ACHN (cell line): Measurements from ENCODE around the gene MUC21.

Experiments used
- DNase-seq: peaks from one replicate; pipeline ENCODE4 v3.0.0-alpha.2; 2015
- in situ Hi-C: cut with HindIII; loops from 2 replicates; pipeline ENCODE4 v1.10.0; 2017; ENCODE audit warnings: low sequenced_read_pairs, low pct_ligation_motif_present, low pct_unique_long_range_greater_than_20kb

MUC21 gene

DNA sequence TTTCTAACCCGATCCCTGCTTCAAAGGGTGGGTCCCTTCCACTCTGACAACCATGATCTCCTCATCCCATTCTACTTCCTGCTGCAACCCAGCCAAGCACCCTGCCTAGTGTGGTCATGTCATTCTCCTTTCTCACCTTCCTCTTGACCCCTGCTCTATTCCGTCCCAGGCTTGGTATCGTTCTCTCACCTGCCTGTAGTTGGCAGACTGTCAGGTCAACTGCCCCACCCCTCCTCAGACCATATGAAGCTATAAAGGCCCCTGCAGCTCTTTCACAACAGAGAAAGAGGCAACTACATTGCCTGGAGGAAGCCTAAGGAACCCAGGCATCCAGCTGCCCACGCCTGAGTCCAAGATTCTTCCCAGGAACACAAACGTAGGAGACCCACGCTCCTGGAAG, at the start of gene MUC21:
Gene MUC21, plus strand, starts transcription at position 280 of the 400 bp plus-strand sequence. CDS start 241 bp downstream, outside the sequence.
- in situ Hi-C loops, result no loop called here
- DNase-seq, result no peak

DNA sequence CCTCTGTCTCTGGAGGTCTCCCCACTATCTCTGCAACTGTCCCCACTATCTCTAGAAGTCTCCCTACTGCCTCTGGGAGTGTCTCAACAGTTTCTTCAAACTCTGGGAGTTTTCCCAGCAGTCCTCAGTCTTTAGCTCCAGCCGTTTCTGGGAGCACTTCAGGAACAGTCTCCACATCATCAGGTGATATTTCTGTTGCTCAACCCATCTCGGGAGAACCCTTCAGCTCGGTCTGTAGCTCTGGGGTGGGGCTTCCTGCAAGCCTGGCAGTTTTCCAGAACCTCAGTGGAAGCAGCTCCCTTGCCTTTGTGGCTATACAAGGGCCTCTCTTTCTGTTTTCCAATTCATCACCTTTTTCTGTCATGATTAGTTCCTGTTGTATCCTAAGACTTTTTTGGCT, 48.5 kb upstream of the MUC21 start:
- DNase-seq, result no peak
- in situ Hi-C loops, result no loop called here

DNA sequence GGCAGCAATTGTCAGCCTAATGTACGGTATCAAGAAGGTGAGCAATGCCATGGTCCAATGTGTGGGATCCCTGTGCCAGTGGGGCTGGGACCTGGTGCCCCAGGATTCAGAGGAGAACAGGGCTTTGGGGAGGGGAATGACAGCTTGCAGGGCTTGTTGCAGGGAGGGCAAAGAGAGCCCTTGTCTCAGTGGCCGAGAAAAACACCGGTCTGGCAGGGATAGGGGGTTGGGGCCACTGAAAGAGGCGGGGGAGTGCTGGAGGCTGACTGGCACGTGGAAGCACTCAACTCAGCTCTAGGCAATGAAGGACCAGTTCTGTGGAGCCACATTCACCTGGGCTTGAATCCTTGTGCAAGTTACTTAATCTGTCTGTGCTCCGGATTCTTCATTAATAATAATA, 46.3 kb upstream of the MUC21 start:
- no peak for DNase-seq
- in situ Hi-C loops, result no loop called here

DNA sequence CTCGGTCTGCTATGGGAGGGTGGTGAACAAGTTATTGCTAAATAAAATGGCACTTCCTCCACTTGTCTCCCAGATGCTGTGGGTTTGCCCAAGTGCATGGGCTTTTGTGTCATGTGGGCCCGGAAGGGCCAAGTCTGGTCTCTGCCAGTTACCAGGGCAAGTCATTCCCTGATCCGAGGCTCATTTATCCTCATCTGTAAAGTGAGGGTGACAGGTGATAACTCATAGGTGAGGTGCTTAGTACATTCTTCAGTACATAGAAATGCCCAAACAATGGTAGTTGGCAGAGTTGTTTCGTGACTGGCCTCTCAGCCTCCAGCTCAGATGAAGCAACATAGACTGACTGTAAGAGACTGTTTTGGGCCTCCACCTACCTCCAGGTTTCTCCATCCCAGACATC, 44.8 kb upstream of the MUC21 start:
- no peak for DNase-seq
- in situ Hi-C loops, result no loop called here

DNA sequence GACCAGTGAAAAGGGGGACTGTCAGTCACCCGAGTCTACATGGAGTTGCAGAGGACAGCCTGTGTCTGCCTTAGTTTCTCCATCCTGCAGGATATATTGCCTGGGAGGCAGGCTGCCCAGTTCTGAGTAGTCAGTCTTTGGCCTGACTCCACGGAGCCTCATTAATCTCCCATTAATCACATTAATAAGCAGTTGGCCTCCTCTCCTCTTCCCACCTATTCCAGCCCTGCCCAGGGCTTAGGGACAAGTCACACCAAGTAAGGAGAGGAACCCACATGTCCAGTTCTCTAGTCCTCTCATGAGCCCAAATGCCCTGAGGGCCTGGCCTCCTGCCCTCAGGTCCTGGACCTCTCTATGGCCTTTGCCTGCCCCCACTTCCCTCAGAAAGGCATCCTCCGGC, 44.0 kb upstream of the MUC21 start:
- in situ Hi-C loops, result no loop called here
- DNase-seq, result no peak

DNA sequence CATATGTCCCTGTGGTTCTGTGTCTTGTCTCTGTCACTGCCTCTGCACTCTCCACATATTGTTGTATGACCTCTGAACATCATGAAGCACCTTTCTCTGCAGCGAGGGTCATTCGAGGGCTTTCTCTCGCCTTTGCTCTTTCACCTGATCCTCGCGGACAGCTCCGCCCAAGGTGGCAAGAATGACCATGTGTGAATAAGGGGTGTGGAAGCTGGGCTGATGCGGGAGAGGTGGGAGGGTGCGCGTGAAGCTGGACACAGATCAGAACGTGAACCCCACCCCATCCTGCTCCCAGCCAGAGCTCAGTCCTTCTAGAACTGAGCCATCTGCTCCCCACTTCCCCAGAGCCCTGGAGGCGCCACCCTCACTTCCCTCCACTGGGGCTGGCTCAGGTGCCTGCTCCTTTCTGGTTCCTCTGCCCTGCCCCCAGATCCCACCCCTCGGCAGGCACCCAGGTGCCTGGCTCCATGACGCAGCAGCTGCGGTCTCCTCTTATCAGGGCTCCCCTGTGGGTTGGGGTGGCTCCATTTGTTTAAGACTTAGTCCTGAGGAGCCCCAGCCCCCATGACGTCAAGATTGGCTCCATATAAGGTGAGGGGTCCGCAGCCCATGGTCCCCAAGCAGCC, 43.0 kb upstream of the MUC21 start, which contains the start of gene MUCL3:
Gene MUCL3, plus strand, starts transcription at position 613 of the 626 bp plus-strand sequence. CDS start 27 bp downstream, outside the sequence.
- no peak for DNase-seq
- in situ Hi-C loops, result no loop called here

DNA sequence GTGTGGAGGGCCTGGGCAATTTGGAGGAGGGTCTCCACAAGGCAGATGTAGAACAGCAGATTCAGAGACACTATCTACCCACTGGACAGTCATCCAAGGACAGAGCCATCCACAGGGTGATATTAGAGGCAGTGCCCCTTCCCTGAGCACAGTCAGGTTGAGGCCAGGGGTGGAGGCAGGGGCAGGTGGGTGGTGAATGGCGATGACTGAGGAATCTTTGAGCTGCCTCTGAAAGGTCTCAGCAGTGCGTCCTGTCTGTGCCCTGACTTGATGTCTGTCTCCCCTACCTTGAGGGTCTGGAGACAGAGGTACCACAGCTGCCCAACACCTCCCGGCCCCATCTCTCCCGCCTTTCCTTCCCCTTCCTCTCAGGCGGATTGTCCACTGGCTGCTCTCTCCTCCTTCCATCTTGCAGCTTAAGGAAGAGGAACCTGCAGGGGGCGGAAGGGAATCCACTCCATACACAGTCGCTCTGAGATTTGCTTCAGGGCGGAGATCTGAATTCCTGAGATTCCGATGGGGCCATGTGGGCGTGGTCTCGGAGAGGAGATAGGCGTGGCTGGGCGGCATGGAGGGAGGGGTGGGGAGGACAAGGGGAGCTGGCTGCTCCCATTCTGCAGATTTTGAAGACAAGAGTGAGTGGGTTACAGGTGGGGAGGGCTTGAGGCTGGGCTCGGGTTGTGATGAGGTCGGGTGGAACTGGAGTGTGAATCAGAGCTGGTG, 41.0 kb upstream of the MUC21 start:
- peak; percentile 94 for DNase-seq
- in situ Hi-C loops, result no loop called here

DNA sequence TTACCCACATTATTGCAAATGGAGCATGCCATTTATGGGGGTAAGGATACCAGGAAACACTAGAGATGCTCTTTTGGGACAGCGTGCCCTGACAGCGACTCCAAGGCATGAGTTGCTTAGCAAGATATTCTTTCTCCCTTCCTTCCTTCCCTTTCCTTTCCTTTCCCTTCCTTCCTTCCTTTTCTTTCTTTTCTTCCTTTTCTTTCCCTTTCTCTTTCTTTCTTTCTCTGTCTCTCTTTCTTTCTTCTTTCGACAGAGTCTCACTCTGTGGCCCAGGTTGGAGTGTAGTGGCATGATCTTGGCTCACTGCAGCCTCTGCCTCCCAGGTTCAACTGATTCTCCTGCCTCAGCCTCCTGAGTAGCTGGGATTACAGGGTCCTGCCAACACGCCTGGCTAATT, 39.5 kb upstream of the MUC21 start:
- in situ Hi-C loops, result no loop called here
- DNase-seq, result no peak

DNA sequence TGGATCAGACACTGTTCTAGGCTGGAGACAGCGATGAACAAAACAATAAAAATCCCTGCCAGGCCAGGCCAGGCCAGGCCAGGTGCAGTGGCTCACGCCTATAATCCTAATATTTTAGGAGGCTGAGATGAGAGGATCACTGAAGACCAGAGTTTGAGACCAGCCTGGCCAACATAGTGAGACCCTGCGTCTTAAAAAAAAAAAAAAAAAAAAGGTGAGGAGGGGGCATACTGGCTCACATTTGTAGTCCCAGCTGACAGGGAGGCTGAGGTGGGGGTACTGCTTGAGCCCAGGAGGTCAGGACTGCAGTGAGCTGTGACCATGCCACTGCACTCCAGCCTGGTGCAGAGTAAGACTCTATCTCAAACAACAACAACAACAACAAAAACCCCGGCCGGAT, 38.2 kb upstream of the MUC21 start:
- no peak for DNase-seq
- in situ Hi-C loops, result no loop called here

DNA sequence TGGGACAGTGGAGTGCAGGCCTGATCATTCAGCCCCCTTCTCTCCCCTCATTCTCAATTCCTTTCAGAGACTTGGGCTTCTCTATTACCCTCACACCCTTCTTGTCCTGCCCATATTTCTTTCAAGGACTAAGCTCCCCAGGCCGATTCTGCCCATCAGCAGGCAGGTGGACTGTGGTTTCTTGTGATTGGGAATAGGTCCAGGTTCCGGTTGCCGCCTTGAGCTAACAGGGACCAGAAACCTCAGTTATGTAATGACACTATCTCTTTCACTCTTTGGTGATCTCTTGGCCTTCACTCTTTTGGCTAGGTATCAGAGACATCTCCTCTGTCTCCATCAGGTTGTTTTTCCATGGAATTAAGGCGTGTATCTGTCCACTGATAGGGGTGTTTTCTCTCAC, 36.3 kb upstream of the MUC21 start:
- in situ Hi-C loops, result no loop called here
- no peak for DNase-seq

DNA sequence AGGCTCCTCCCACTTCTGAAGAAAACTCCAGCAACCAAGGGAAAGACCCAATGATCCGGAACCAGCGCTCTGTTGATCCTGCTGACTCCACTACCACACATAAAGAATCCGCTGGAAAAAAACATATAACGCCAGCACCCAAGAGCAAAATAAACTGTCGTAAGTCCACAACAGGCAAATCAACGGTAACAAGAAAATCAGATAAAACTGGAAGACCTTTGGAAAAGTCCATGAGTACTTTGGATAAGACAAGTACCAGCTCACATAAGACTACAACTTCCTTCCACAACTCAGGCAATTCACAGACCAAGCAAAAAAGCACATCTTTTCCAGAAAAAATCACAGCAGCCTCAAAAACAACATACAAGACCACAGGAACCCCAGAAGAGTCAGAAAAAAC, 34.7 kb upstream of the MUC21 start:
- in situ Hi-C loops, result no loop called here
- no peak for DNase-seq

DNA sequence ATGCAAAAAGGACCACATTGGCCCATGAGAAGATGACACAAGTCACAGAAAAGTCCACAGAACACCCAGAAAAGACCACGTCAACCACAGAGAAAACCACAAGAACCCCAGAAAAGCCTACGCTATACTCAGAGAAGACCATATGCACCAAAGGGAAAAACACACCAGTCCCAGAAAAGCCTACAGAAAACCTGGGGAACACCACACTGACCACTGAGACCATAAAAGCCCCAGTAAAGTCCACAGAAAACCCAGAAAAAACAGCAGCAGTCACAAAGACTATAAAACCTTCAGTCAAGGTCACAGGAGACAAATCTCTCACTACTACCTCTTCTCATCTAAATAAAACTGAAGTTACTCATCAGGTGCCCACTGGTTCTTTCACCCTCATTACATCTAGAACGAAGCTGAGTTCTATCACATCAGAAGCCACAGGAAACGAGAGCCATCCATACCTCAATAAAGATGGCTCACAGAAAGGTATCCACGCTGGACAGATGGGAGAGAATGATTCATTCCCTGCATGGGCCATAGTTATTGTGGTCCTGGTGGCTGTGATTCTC, 31.5 kb upstream of the MUC21 start:
- no peak for DNase-seq
- in situ Hi-C loops, result no loop called here

DNA sequence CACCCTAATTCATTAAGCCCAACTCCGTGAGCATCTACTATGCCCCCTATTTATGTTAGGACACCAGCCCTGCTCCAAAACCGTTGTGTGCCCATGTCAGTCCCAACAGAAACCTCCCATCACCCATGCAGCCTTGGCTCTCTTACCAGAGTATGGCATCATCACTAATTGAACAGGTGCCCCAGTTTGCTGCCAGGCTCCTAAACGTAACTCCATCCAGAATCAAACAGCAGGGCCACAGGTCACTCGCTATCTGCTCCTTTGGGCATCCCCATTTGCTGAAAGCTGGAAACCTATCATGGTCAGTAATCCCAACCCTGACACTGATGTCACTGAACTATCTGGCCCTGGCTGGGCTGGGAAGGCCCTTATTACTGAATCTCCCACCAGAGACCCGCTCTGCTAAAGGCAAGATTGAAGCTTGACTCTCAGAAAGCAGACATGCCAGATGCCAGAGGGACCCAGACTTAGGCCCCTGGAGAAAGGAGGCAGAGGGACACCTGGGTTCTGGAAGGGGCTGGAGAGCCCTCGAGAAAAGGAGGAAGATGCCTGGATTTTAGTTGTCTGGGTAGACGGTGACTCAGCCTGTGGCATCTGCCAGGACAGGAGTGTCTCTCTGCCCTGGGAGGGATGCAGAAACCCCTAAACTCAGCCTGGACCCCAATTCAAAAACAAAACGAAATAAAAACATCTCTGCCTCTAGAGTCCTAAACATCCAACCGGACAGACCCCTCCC, 28.7 kb upstream of the MUC21 start:
- in situ Hi-C loops, result no loop called here
- no peak for DNase-seq

DNA sequence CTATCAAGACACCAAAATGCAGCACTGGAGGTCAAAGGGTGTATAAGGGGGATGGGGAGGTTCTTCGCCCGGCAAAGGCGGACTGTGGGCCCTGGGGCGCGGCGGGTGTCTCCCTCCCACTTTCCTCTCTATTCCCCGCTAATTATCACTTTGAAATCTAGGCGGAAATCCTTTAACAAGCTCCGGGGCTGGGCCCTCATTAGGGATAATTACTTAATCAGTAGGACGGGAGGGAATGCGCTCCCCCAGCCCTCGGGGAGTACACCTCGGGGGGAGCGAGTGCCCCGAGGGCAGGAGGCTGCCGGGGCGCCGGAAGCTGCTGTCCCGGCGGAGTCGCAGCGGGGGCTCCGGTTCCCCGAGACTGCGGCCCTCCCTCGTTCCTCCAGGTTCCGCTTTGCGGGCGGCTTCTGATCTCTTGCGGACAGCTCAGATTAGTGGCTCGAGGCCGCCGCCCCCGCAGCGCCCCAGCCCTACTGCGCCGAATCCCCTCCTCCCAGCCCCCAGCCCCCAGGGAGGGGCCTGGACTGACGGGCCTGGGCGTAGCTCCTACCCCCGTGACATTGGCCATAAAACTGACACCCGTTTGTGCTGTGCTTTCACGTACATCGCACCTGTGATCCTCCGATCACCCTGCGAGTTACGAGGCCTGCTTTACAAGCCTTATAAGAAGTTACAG, 28.0 kb upstream of the MUC21 start:
- no peak for DNase-seq
- in situ Hi-C loops, result no loop called here

DNA sequence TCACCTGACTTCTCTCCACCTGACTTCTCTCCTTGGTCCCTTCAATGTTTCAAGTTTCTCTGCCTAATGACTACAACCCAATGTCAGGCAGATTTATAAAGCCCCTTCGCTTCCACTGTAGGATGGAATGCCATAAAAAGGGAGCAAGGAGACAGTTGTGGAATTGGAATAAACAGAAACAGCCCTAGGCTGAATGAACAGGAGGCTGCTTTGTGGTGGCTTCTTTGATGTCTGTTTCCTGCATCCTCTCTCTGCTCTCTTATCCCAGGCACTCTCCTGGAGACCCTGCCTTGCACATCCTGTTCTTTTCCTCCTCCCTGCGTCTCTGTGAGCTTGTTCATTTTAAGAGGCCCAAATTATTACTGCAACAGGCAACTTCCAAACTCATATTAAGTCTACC, 25.8 kb upstream of the MUC21 start:
- in situ Hi-C loops, result no loop called here
- no peak for DNase-seq

DNA sequence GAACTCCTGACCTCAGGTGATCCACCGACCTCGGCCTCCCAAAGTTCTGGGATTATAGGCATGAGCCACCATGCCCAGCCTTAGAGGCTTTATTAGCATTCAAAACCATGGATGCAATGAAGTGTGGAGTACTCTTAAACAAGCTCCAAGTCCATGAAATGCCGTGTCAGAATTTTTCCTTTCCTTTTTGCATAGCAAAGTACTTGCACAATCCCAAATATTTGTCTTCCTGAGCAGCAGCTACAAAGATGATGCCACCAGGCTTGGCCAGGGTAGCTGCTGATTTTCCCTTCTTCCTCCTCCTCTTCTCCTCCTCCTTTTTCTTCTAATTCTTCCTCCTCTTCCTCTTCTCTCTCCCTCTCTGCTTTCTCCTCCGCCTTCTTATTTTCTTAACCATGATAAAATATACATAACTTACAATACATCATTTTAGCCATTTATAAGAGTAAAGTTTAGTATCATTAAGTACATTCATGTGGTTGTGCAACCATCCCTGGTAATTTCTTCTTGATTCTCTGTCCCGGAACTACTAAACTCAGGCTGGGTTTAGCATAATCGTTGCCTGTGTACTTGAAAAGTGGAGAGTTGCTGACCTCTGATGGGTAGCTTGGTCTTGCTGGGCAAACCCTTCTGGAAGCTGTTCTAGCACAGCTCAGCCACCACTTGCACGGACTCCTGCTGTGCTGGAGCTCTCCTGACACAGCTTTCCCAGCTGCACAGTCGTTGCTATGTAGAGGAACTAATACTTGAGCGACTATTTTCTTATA, 22.4 kb upstream of the MUC21 start:
- in situ Hi-C loops, result no loop called here
- DNase-seq, result no peak

DNA sequence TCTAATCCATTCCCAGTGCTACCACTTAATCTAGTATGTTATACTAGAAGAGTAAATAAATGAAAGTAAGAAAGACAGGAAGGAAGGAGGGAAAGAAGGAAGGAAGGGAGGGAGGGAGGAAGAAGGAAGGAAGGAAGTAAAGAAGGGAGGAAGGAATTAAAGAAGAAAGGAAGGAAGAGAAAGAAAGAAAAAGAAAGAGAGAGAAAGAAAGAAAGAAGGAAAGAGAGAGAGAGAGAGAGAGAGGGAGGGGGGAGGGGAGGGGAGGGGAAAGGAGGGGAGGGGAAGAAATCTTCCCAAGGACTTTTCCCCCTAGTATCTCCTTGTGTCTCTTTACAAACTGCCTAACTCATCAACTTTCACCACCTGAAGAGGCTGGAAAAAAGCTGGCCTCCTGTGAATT, 20.8 kb upstream of the MUC21 start:
- in situ Hi-C loops, result no loop called here
- DNase-seq, result no peak

DNA sequence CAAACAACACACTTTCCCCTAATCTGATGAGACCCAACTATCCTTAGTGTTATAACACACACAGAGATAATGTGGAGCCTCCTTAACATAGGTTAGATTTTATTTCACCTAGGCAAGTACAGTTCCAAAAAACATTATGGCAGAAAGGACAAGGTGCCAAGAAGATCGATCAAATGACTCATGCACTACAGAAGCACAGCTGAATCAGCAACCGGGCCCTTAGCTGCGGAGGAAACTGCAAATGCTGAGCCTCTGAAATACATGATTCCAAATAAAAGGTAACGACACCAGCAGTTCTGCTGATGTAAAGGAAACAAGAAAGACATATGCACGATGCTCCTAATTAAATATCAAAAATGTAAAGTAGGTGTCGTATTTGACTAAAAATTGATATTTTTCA, 19.9 kb upstream of the MUC21 start:
- DNase-seq, result no peak
- in situ Hi-C loops, result no loop called here
